Activated CD8-positive, alpha-beta memory T cell treated with anti-CD3 and anti-CD28 coated beads, Interleukin-2, amount 50 U/mL, for 4 hours (primary cell): ENCODE data around the gene RAD50.
A peak's percentile ranks its signal among the peaks of the same experiment; 100 is the strongest.
"Not testable (repeated sequence)": the region's sequence is repeated elsewhere in the genome, so short reads cannot be mapped to it uniquely, and the experiment has no call there.

Experiments used
- DNase-seq: peaks from one replicate; pipeline ENCODE4 v3.0.0-alpha.2; 2020

RAD50 gene

DNA sequence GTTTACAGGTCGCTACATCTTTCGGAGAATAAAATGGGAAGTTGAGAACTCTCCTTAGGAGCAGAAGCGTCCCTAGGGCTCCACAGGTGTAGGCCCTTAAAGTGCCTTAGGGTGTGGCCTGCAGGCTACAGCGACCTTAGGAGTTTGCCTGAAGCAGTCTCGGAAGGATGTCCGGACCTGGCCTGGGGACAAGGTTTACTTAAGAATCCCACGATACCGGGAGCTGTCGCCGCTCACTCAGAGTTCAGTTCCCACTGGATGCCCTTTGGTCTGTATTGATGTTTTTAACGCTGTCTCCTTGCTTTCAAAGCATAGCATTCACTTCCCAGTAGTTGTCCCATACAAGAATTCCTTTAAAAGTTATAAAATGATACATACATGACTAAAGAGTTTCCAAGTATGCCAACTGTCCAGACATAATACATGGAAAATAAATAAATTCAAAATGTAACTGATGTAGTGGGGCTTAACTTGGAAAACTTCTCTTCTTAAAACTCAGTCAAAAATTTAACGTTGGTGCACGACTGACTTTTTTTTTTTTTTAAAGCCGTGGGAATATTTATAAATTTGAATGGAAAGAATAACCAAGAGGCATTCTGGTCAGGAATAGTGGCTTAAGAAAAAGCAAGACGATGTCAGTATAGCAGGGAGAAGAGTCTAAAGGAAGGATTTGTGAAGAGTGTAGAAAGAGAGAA, 848 bp downstream of the RAD50 start:
- DNase-seq: peak; percentile 27

DNA sequence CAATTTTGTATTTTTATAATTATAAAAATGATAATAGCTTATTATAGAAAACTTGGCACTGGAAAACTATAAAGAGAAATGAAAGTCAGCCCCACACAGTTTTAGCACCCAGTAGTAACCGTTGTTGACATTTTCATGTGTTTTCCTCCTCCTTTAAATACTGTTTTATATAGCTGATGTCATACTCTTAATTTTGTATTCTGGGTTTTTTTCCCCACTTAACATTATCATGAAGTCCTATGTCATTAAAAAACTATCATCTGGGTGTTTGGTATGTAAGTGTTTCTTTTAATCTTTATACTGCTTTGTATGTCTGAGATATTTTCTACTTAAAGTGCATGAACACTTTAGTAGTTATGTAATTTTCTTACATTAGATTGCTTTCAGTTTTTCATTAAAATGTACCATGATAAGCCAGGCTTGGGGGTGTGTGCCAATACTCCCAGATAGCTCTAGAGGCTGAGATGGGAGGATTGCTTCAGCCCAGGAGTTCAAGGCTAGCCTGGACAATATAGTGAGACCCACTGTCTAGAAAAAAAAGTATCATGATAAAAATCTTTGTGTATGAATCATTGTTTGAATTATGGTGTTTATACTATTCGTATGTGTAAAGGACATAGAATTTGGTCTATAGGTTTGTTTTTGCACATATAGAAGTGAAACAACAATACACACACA, 2.7 kb downstream of the RAD50 start:
- no peak for DNase-seq

GRCh38 chr5:132561601-132562000, 4.8 kb downstream of the RAD50 start:
- DNase-seq: no peak

DNA sequence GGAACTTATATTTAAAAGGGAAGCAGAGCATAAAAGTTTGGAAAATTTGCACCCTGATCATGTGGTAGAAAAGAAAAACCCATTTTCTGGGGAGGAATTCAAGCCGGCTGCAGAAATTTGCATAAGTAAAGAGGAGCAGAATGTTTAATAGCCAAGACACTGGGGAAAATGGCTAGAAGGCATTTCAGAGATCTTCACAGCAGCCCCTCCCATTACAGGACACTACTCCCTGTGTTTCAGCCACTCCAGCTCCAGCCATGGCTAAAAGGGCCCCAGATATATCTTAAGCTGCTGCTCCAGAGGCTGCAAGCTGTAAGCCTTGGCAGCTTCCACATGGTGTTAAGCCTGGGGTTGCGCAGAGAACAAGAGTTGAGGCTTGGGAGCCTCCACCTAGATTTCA, 7.8 kb downstream of the RAD50 start:
- DNase-seq: not testable (repeated sequence)

DNA sequence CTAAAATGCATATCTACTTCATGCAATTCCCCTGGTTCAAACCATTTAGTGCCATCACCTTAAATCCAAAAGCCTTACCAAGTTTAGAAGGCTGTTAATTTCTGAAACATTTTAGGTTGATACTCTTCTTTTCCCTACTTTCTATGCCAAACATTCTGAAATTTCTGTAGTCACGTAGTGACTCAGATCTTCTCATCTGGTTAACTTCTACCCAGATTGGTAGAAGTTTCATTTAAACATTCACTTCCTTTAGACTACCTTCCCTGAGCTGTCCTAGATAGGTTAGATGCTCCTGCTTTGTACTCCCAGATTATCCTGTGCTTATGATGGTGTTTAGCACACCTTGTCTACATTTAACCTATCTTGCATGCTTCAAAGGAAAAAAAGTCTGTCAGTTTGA, 9.9 kb downstream of the RAD50 start:
- no peak for DNase-seq

DNA sequence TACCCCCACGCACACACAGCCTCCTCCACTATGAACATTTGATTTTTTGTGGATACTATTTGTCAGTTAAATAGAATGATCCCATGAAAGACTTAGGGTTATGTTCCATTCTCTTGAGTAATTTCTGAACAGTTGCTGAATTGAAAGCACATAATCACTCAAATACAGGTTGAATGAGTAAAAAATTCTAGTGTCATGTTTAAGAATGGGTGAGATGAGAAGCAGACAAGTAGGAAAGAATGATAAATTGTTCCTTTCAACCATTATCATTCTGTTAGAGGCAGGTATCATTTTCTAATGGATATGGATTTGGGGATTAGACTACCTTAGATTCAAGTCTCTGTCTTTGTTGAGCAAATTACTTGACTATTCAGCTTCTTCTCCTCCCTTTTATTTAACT, 19.3 kb downstream of the RAD50 start:
- no peak for DNase-seq

DNA sequence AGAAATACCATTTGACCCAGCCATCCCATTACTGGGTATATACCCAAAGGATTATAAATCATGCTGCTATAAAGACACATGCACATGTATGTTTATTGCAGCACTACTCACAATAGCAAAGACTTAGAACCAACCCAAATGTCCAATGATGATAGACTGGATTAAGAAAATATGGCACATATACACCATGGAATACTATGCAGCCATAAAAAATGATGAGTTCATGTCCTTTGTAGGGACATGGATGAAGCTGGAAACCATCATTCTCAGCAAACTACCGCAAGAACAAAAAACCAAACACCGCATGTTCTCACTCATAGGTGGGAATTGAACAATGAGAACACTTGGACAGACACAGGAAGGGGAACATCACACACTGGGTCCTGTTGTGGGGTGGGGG, 27.8 kb downstream of the RAD50 start:
- not testable (repeated sequence) for DNase-seq

DNA sequence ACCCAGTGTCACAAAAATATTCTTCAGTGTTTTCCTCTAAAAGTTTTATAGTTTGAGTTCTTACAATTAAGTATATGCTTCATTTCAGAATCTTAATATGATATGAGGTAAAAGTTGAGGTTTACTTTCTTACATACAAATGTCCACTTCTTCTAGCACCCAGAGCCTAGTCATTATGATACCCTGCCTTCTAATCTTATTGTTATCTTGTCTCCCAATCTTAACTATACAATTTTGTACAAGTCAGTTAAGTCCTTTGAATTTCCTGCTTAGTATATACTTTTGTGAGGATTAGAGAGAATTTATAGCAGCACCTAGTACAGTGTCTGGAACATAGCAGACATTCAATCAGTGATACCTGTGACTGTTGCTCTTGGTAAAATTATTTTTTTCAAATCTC, 29.3 kb downstream of the RAD50 start:
- no peak for DNase-seq

DNA sequence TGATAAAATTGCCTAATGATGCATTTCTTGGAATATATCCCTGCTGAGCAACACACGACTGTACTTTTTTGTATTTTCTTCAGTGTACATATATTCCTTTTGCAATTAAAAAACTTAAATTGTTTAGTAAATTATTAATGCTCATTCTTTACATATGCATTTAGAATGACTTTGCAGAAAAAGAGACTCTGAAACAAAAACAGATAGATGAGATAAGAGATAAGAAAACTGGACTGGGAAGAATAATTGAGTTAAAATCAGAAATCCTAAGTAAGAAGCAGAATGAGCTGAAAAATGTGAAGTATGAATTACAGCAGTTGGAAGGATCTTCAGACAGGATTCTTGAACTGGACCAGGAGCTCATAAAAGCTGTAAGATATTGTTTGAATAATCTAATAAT, 32.7 kb downstream of the RAD50 start:
- DNase-seq: no peak

GRCh38 chr5:132591145-132591544, 34.4 kb downstream of the RAD50 start:
- no peak for DNase-seq

- no peak for DNase-seq
Measured at GRCh38 chr5:132592521-132592920, 35.7 kb downstream of the RAD50 start.

- DNase-seq: no peak
Measured at GRCh38 chr5:132594170-132594569, 37.4 kb downstream of the RAD50 start.

DNA sequence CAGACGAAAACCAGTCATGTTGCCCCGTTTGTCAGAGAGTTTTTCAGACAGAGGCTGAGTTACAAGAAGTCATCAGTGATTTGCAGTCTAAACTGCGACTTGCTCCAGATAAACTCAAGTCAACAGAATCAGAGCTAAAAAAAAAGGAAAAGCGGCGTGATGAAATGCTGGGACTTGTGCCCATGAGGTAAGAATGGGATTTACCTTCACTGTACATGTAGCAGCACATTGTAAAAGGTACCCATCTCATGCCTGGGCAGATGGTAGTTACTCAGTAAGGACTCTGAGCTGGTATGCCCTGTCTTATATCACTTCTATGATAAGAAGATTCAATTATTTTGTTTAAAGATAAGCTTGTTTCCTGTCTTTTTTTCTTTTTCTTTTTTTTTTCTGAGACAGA, 38.8 kb downstream of the RAD50 start:
- DNase-seq: no peak

- no peak for DNase-seq
Measured at GRCh38 chr5:132601071-132601728, 44.4 kb downstream of the RAD50 start.

DNA sequence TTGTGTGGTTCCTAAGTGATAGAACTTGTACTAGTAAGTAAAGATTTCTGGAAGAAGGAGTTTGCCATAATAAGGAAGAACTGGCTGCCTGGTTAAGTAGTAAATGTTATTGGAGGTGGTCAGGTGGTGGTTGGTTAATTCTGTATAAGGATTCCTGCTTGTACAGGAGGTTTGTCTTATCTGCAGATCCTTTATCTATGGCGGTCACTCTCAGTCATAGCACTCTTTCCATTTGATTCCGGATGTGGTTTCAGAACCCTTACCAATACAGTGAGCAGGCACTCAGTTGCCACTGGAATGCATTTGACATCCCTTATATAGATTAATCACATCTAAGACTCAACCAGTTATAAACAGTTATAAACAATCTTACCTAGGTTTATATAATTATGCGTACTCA, 50.3 kb downstream of the RAD50 start:
- no peak for DNase-seq

- no peak for DNase-seq
Measured at GRCh38 chr5:132608107-132608506, 51.3 kb downstream of the RAD50 start.

DNA sequence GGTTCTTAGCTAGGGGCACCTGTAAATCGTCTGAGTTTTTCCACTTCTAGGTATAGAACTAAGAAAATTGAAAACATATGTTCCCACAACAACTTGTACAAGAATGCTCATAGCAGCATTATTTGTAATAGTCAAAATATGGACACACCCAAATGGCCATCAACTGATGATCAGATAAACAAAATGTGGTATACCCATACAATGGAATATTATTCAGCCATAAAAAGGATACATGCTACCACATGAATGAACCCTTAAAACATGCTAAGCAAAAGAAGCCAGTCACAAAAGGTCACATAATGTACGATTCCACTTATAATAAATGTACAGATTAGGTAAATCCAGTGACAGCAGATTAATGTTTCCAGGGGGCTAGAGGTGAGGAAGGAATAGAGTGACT, 55.2 kb downstream of the RAD50 start:
- DNase-seq: no peak

GRCh38 chr5:132612846-132613245, 56.1 kb downstream of the RAD50 start:
- DNase-seq: no peak

DNA sequence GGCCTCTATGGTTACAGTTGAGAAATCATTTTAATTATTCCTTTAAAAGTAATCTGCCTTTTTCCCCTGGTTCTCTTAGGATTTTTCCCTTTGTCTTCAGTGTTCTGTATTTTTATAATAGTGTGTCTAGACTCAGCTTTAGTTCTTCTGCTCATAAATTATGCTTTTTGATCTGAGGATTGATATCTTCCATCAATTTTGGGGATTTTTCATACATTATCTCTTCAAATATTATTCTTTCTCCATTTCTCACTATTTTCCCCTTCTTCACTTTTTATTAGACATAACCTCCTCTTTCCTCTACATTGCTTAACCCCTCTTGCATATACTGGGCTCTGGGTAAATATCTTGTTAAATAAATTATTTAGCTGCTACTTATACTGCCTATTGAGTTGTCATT, 64.9 kb downstream of the RAD50 start:
- no peak for DNase-seq

DNA sequence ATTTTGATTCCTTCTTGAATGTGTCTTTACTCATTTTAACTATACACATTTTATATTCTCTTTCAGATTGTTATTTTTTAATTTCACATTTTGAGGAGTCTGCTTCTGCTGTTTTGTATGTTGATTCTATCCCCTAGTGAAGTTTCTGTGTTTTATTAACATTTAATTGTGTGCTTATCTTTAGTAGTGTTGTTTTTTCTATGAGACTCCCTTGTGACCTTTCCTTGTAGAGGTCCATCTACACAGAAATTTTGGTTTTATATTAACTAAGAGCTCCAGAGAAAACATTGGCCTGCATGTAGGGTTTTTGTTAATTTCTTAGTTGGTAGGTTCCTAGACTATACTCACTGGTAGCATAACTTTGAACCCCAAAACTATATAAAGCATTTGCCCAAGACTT, 65.8 kb downstream of the RAD50 start:
- no peak for DNase-seq

- no peak for DNase-seq
Measured at GRCh38 chr5:132627470-132627869, 70.7 kb downstream of the RAD50 start.

GRCh38 chr5:132628814-132629213, 72.0 kb downstream of the RAD50 start:
- DNase-seq: no peak

DNA sequence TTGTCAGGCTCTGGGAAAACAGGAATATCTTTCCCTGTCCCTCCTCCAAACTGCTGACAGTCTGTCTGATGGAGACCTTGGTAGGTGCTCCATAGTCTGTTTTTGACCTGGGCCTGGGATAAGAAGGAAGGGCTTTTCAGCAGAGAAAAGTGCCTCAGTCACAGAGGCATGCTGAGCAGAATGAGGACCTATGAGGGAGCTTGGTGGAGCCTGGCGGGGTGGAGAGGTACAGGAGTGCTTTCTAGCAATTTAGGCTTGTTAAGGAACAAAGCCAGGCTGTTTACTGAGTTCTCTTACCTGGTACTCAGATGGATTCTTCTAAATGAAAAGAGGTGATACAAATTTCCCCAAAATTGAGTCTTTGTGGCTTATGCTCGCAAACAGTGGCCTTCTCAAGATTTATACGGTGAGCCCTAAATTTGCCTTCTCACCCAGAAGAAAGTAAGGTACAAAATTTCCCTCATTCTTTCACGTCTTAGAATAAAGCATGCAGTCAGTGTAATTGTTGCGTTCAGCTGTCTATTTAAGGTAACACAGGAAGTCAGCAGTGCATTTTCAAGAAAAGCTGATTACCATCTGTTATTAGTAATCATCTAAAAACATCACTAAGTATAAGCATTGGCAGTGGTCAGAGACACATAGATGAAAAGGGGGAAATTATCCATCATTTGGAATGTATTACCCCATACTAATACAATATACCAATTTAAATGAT, 72.6 kb downstream of the RAD50 start:
- DNase-seq: no peak

DNA sequence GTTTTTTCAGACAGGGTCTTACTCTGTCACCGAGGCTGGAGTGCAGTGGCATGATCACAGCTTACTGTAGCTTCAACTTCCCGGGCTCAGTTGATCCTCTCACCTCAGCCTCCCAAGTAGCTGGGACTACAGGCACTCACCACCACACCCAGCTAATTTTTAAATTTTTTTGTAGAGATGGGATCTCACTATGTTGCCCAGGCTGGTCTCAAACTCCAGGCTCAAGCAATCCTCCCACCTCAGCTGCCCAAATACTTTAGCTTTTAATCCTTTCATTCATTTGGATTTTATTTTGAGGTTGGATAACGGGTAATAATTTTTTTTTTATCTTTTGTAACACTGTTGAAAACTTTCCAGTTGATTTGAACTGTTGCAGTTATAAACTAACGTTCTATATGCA, 76.8 kb downstream of the RAD50 start:
- not testable (repeated sequence) for DNase-seq
